ENCODE measurements around the gene TM9SF2.

DNA sequence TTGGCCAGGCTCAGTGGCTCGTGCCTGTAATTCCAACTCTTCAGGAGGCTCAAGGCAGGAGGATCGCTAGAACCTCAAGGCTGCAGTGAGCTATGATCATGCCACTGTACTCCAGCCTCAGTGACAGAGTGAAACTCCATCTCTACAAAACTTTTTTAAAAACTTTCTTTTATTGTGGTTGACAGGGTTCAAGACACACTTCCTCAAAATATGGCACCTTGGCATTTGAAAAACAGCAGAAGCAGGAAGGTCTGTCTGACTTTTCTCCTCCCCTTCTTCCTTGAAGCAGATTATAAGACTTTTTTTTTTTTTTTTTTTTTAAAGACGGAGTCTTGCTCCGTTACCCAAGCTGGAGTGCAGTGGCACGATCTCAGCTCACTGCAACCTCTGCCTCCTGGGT is 100.3 kb downstream of the TM9SF2 start:
- TF ChIP-seq POLR2A (IDR thresholded peaks at IDR 0.05), result no peak
- TF ChIP-seq, protein P1, sequence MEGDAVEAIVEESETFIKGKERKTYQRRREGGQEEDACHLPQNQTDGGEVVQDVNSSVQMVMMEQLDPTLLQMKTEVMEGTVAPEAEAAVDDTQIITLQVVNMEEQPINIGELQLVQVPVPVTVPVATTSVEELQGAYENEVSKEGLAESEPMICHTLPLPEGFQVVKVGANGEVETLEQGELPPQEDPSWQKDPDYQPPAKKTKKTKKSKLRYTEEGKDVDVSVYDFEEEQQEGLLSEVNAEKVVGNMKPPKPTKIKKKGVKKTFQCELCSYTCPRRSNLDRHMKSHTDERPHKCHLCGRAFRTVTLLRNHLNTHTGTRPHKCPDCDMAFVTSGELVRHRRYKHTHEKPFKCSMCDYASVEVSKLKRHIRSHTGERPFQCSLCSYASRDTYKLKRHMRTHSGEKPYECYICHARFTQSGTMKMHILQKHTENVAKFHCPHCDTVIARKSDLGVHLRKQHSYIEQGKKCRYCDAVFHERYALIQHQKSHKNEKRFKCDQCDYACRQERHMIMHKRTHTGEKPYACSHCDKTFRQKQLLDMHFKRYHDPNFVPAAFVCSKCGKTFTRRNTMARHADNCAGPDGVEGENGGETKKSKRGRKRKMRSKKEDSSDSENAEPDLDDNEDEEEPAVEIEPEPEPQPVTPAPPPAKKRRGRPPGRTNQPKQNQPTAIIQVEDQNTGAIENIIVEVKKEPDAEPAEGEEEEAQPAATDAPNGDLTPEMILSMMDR (IDR thresholded peaks at IDR 0.05), result no peak

Measured in heart left ventricle (tissue), 13 donors.